Mesenchymal stem cell (in vitro differentiated cells and primary cell): ENCODE measurements around the gene EDA.

Experiments used
- DNase-seq: peaks from one replicate; pipeline ENCODE4 v3.0.0-alpha.2; 2013
- H2AFZ ChIP-seq: one replicate; pipeline ENCODE4 v1.6.1; 2013; ENCODE audit warnings: low read depth, mild to moderate bottlenecking, control low read depth, inconsistent platforms, low read length, moderate library complexity
- H2AK5ac ChIP-seq: 2 replicates; pipeline ENCODE4 v1.6.1; 2013; ENCODE audit warnings: low read length, moderate library complexity, mild to moderate bottlenecking, inconsistent platforms; ENCODE audit not compliant: severe bottlenecking
- H2BK120ac ChIP-seq: one replicate; pipeline ENCODE4 v1.6.1; 2013; ENCODE audit warnings: low read depth, mild to moderate bottlenecking, inconsistent platforms, low read length, moderate library complexity
- H2BK12ac ChIP-seq, 2 experiments: one replicate each; pipeline ENCODE4 v1.6.1; 2013; ENCODE audit warnings: inconsistent platforms in 2 of 2, low read length in 2 of 2, mild to moderate bottlenecking in 2 of 2, moderate library complexity in 2 of 2, control low read depth in 1 of 2
- H2BK15ac ChIP-seq: one replicate; pipeline ENCODE4 v1.6.1; 2013; ENCODE audit warnings: mild to moderate bottlenecking, low read depth, inconsistent platforms; ENCODE audit not compliant: poor library complexity, severe bottlenecking
- H2BK5ac ChIP-seq: 2 replicates; pipeline ENCODE4 v1.6.1; 2013; ENCODE audit warnings: low read depth, mild to moderate bottlenecking, low read length, control low read depth, inconsistent platforms; ENCODE audit not compliant: poor library complexity, severe bottlenecking
- H3K14ac ChIP-seq, 2 experiments: one replicate each; pipeline ENCODE4 v1.6.1; 2013; ENCODE audit warnings: inconsistent platforms in 2 of 2, low read length in 2 of 2, control low read depth in 1 of 2, mild to moderate bottlenecking in 1 of 2, moderate library complexity in 1 of 2
- H3K18ac ChIP-seq, 2 experiments: one replicate each; pipeline ENCODE4 v1.6.1; 2013; ENCODE audit warnings: inconsistent platforms in 2 of 2, low read length in 2 of 2, control low read depth in 1 of 2, low read depth in 1 of 2, mild to moderate bottlenecking in 1 of 2
- H3K23ac ChIP-seq, 2 experiments: one replicate each; pipeline ENCODE4 v1.6.1; 2013; ENCODE audit warnings: inconsistent platforms in 2 of 2, low read length in 2 of 2, mild to moderate bottlenecking in 2 of 2, moderate library complexity in 2 of 2, control low read depth in 1 of 2
- H3K27ac ChIP-seq: 2 replicates; pipeline ENCODE4 v1.5.1; 2013; ENCODE audit warnings: mild to moderate bottlenecking, moderate library complexity, low read length, control low read depth, inconsistent platforms; ENCODE audit not compliant: poor library complexity, severe bottlenecking
- H3K27me3 ChIP-seq, 2 experiments: 2 replicates each; pipeline versions ENCODE4 v1.6.1 to v1.7.0; 2013; ENCODE audit warnings: low read length in 2 of 2, mild to moderate bottlenecking in 2 of 2, moderate library complexity in 2 of 2, control low read depth in 1 of 2, inconsistent platforms in 1 of 2; ENCODE audit not compliant: control insufficient read depth in 1 of 2, insufficient read depth in 1 of 2
- H3K36me3 ChIP-seq, 2 experiments: 2 replicates each; pipeline versions ENCODE4 v1.6.1 to v1.7.0; 2013; ENCODE audit warnings: low read length in 2 of 2, control low read depth in 1 of 2, inconsistent platforms in 1 of 2, low read depth in 1 of 2, mild to moderate bottlenecking in 1 of 2; ENCODE audit not compliant: insufficient read depth in 2 of 2, control insufficient read depth in 1 of 2
- H3K4ac ChIP-seq, 2 experiments: one replicate each; pipeline ENCODE4 v1.6.1; 2013; ENCODE audit warnings: inconsistent platforms in 2 of 2, low read length in 2 of 2, mild to moderate bottlenecking in 2 of 2, moderate library complexity in 2 of 2, control low read depth in 1 of 2, low read depth in 1 of 2
- H3K4me1 ChIP-seq: 2 replicates; pipeline ENCODE4 v1.6.1; 2013; ENCODE audit warnings: low read depth, low read length, control low read depth; ENCODE audit not compliant: control insufficient read depth, insufficient read depth
- H3K4me2 ChIP-seq: 2 replicates; pipeline ENCODE4 v1.6.1; 2013; ENCODE audit warnings: low read length, mild to moderate bottlenecking, inconsistent platforms; ENCODE audit not compliant: poor library complexity, severe bottlenecking
- H3K4me3 ChIP-seq, 2 experiments: 2 replicates each; pipeline versions ENCODE4 v1.5.1 to v1.7.0; 2013; ENCODE audit warnings: low read length in 2 of 2, mild to moderate bottlenecking in 2 of 2, control low read depth in 1 of 2, low read depth in 1 of 2; ENCODE audit not compliant: insufficient read depth in 1 of 2
- H3K79me1 ChIP-seq: replicated peaks from 2 replicates; pipeline ENCODE4 v1.6.1; 2013; ENCODE audit warnings: mild to moderate bottlenecking, control low read depth, low read length, inconsistent platforms; ENCODE audit not compliant: poor library complexity, severe bottlenecking
- H3K9ac ChIP-seq: 2 replicates; pipeline ENCODE4 v1.7.0; 2013; ENCODE audit warnings: mild to moderate bottlenecking, low read length, moderate library complexity
- H3K9me3 ChIP-seq: 2 replicates; pipeline ENCODE4 v1.7.0; 2013; ENCODE audit warnings: mild to moderate bottlenecking, low read length; ENCODE audit not compliant: control insufficient read depth
- H4K8ac ChIP-seq: one replicate; pipeline ENCODE4 v1.6.1; 2013; ENCODE audit warnings: inconsistent platforms, mild to moderate bottlenecking, low read length, moderate library complexity
- H4K91ac ChIP-seq: one replicate; pipeline ENCODE4 v1.6.1; 2013; ENCODE audit warnings: mild to moderate bottlenecking, low read length, inconsistent platforms
- WGBS: methylation state at CpG from one replicate; pipeline ENCODE4 v1.1.7; 2013; ENCODE audit warnings: mixed read lengths; 5-methylcytosine and 5-hydroxymethylcytosine counted together

Gene EDA

DNA sequence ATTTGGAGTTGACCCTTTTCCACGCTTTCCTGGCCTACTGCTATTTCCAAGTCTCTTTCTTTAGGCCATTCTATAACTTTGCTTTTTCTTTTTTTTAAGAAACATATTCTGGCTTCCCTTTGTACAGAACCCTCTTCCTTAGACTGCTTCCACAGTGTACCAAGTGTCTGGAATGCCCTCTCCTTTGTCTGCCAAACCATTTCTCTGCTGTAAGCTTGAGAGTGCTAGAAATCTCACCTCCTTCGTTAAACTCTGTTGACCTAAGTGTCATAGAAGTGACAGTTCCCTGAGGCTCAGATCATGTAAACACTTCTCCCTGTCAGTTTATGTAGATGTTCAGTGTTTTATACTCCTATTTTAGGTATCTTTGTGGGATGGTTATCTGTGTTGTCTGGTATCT, 108.4 kb downstream of the EDA start:
- no peak overlapping the region for H2BK120ac ChIP-seq
- H3K36me3 ChIP-seq = no peaks in the 10 kb centered on the region
- H3K27ac ChIP-seq = no peak overlapping the region
- no peak overlapping the region for H3K9ac ChIP-seq
- H3K14ac ChIP-seq = no peak overlapping the region
- no peak for DNase-seq
- H2AFZ ChIP-seq = no peak overlapping the region
- H2AK5ac ChIP-seq = no peak overlapping the region
- WGBS = 45% methylated on average over 1 of the region's 2 CpGs
- no peak overlapping the region for H3K18ac ChIP-seq
- no peak overlapping the region for H3K4me2 ChIP-seq
- no peak overlapping the region for H4K8ac ChIP-seq
- no peak overlapping the region for H3K23ac ChIP-seq
- no peak overlapping the region for H2BK5ac ChIP-seq
- peaks cover 0 to 17% of the 10 kb centered on the region in 2 experiments for H3K27me3 ChIP-seq
- no peak overlapping the region for H3K4ac ChIP-seq
- no peak overlapping the region for H3K4me3 ChIP-seq
- no peak overlapping the region for H2BK15ac ChIP-seq
- no peaks in the 10 kb centered on the region for H3K79me1 ChIP-seq
- no peaks in the 10 kb centered on the region for H3K4me1 ChIP-seq
- H4K91ac ChIP-seq = no peak overlapping the region
- peaks cover 14% of the 10 kb centered on the region for H3K9me3 ChIP-seq
- H2BK12ac ChIP-seq = no peak overlapping the region

DNA sequence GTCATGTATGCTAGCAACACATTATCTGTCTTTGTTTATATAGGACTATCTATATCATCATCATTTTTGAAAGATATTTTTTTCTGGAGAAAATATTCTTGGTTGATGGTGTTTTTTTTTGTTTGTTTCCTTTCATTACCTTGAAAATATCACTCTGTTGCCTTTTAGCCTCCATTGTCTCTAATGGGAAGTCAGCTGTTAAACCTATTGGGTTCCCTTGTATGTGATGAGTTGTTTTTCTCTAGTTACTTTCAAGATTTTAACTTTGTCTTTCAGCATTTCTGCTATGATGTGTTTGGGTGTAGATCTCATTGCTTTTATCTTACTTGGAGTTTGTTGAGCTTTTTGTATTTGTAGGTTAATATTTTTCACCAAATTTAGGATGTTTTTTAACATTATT, 124.4 kb downstream of the EDA start:
- no peak overlapping the region for H3K4me3 ChIP-seq
- H3K27ac ChIP-seq = no peak overlapping the region
- H2BK15ac ChIP-seq = no peak overlapping the region
- H3K18ac ChIP-seq = no peak overlapping the region
- no peak overlapping the region for H2AFZ ChIP-seq
- no peak overlapping the region for H4K8ac ChIP-seq
- no peak overlapping the region for H2BK5ac ChIP-seq
- H3K23ac ChIP-seq = no peak overlapping the region
- peaks cover 0 to 8% of the 10 kb centered on the region in 2 experiments for H3K27me3 ChIP-seq
- H3K14ac ChIP-seq = no peak overlapping the region
- H2BK12ac ChIP-seq = no peak overlapping the region
- no peaks in the 10 kb centered on the region for H3K36me3 ChIP-seq
- H3K4me2 ChIP-seq = no peak overlapping the region
- no peak overlapping the region for H3K9ac ChIP-seq
- no peak overlapping the region for H3K4ac ChIP-seq
- H4K91ac ChIP-seq = no peak overlapping the region
- H3K9me3 ChIP-seq = peaks cover 17% of the 10 kb centered on the region
- H2BK120ac ChIP-seq = no peak overlapping the region
- no peaks in the 10 kb centered on the region for H3K4me1 ChIP-seq
- no peak overlapping the region for H2AK5ac ChIP-seq
- DNase-seq = no peak
- H3K79me1 ChIP-seq = no peaks in the 10 kb centered on the region

GRCh38 chrX:69741721-69742120, 125.8 kb downstream of the EDA start:
- H3K36me3 ChIP-seq = no peaks in the 10 kb centered on the region
- H2BK5ac ChIP-seq = no peak overlapping the region
- no peak for DNase-seq
- no peak overlapping the region for H2AK5ac ChIP-seq
- H3K4me1 ChIP-seq = no peaks in the 10 kb centered on the region
- no peak overlapping the region for H3K9ac ChIP-seq
- H2AFZ ChIP-seq = no peak overlapping the region
- no peak overlapping the region for H3K4ac ChIP-seq
- no peak overlapping the region for H4K91ac ChIP-seq
- H3K4me3 ChIP-seq = peak overlapping the region in 1 of 2 experiments; percentile 25
- no peak overlapping the region for H3K18ac ChIP-seq
- H2BK120ac ChIP-seq = no peak overlapping the region
- H3K9me3 ChIP-seq = peaks cover 17% of the 10 kb centered on the region
- H3K14ac ChIP-seq = no peak overlapping the region
- H3K4me2 ChIP-seq = no peak overlapping the region
- no peaks in the 10 kb centered on the region for H3K79me1 ChIP-seq
- H4K8ac ChIP-seq = no peak overlapping the region
- H3K27ac ChIP-seq = no peak overlapping the region
- no peak overlapping the region for H2BK12ac ChIP-seq
- no peak overlapping the region for H2BK15ac ChIP-seq
- H3K23ac ChIP-seq = no peak overlapping the region
- H3K27me3 ChIP-seq = peaks cover 0 to 8% of the 10 kb centered on the region in 2 experiments

DNA sequence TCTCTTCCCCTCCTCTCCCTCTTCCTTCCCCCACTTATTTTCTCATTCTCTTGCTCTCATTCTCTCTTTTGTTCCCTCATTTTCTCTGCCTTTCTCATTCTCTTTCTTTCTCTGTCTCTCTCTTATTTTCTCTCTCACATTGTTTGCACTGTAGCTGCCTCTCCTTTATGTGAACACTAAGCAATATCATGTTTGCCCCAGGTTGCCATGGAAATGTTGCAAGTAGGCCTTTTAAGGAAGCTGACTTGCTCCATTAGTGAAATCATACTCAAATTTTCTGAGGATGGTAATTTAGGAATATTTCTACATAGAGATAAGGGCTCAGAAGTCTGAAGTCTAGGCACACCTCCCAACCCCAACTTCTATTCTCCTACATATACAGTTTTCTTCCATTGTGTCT, 130.1 kb downstream of the EDA start:
- Histone ChIP-seq H3K14ac (no peak overlapping the region), H3K36me3 (no peaks in the 10 kb centered on the region), H2BK5ac (no peak overlapping the region), H3K27me3 (peaks cover 0 to 8% of the 10 kb centered on the region in 2 experiments), H3K4me2 (no peak overlapping the region), H4K8ac (no peak overlapping the region), H2AFZ (no peak overlapping the region), H3K23ac (no peak overlapping the region), H2BK15ac (no peak overlapping the region), H2AK5ac (no peak overlapping the region), H3K4me3 (no peak overlapping the region), H2BK12ac (no peak overlapping the region), H3K9me3 (peaks cover 9% of the 10 kb centered on the region), H3K27ac (no peak overlapping the region), H3K18ac (no peak overlapping the region), H3K9ac (no peak overlapping the region), H2BK120ac (no peak overlapping the region), H4K91ac (no peak overlapping the region), H3K79me1 (no peaks in the 10 kb centered on the region), H3K4ac (no peak overlapping the region), H3K4me1 (no peaks in the 10 kb centered on the region)
- no peak for DNase-seq
